Measurements from ENCODE around the gene UMPS.

DNA sequence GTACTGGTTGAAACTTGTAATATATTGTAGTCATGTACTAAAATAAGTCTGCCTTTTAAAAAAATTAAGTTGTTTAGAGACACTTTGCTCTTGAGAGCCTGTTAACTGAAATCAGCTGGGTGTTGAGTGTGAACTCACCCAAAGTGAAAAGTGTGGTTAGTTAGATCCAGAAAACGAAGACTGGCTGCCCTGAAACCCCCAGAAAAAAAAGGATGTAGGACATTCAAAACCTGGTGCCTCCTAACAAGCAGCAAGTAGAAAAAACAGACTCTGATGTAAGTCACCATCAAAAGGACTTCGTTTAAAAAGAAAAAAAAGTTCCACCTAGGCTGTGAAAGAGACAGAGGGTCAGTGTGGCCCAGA, 40.8 kb downstream of the UMPS start:
- TF ChIP-seq POLR2A (IDR thresholded peaks at IDR 0.05; ENCODE audit: low read depth, low read length) (no peak), TAF1 (IDR thresholded peaks at IDR 0.05; ENCODE audit: low read depth, low read length) (no peak), POLR2AphosphoS5 (IDR thresholded peaks at IDR 0.05; ENCODE audit: low read depth, low read length) (no peak), SPI1 (IDR thresholded peaks at IDR 0.05; ENCODE audit: low read depth, low read length) (no peak)

Data from GM12891 (cell line).